ENCODE data around the gene GRPEL1.

DNA sequence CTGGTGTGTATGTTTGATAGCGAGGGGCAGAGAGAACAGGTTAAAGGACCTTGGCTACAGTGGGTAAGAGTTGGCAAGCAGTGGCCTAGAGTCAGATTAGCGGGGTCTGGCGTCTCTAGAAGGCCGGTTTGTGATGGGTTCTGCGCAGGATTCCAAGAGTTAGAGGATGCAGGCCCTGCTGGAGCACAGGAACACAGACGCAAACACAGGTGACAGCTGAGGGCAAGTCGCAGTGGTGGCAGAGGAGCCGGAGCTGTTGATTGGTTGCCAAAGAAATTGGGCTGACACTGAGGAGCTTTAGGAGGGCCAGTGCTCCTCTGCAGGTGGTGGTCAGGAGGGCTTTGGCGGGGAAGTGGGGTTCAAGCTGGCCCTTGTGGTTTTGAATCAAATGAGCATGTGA is 20.9 kb downstream of the GRPEL1 start:
- TF ChIP-seq, protein P1, sequence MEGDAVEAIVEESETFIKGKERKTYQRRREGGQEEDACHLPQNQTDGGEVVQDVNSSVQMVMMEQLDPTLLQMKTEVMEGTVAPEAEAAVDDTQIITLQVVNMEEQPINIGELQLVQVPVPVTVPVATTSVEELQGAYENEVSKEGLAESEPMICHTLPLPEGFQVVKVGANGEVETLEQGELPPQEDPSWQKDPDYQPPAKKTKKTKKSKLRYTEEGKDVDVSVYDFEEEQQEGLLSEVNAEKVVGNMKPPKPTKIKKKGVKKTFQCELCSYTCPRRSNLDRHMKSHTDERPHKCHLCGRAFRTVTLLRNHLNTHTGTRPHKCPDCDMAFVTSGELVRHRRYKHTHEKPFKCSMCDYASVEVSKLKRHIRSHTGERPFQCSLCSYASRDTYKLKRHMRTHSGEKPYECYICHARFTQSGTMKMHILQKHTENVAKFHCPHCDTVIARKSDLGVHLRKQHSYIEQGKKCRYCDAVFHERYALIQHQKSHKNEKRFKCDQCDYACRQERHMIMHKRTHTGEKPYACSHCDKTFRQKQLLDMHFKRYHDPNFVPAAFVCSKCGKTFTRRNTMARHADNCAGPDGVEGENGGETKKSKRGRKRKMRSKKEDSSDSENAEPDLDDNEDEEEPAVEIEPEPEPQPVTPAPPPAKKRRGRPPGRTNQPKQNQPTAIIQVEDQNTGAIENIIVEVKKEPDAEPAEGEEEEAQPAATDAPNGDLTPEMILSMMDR (IDR thresholded peaks at IDR 0.05): no peak
- TF ChIP-seq POLR2A (IDR thresholded peaks at IDR 0.05): no peak
